Stimulated activated CD8-positive, alpha-beta memory T cell treated with anti-CD3 and anti-CD28 coated beads, Interleukin-12 subunit alpha, Interleukin-12 subunit beta, amount 100 ng/mL, for 4 hours (primary cell): ENCODE measurements around the gene DUOXA2.

Source experiments
- DNase-seq: peaks from one replicate; pipeline ENCODE4 v3.0.0-alpha.2; 2020; ENCODE audit warnings: low read depth

Gene DUOXA2

GRCh38 chr15:45136378-45136764 lies 22.2 kb downstream of the DUOXA2 start:
- no peak for DNase-seq

DNA sequence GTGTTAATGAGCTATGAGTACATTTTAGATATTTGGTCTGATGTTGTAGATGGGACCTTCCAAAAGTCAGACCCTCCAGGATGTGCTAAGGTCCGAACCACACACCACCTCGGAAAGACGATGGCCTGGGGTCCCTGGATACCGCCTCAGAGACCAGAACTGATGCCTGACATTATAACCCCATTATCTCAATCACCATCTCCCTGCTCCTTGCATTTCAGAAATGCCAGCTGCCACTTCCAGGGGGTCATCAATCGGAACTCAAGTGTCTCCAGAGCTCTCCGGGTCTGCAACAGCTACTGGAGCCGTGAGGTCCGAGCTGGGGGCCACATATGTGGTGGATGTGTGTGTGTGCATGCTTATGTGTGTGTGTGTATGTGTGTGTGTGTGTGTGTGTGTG lies 23.6 kb downstream of the DUOXA2 start:
- DNase-seq = no peak

- DNase-seq = no peak
These were observed 25.0 kb downstream of the DUOXA2 start for GRCh38 chr15:45138814-45139765.

DNA sequence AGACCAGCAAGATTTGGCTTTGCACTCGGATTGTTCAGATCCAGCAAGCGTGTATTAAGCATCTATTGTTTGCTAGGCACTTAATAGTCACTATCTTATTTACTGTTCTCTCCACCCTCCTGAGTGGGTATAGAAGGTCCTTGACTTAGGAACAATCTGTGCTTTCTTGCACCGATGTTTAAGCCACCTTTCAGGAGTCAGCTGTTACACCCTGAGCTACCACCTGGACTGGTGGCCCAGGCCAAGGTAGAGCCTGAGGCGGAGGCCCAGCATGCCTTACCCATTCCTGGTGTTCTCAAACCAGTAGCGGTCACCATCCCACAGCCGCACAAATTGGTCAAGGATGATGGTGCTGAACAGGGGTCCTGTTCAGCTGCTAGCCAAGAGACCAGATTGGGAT lies 25.6 kb downstream of the DUOXA2 start:
- DNase-seq = no peak

- DNase-seq = no peak
These were observed 26.6 kb downstream of the DUOXA2 start for GRCh38 chr15:45140557-45141250.

GRCh38 chr15:45141386-45141785 lies 27.3 kb downstream of the DUOXA2 start:
- no peak for DNase-seq

GRCh38 chr15:45143056-45143455 lies 28.9 kb downstream of the DUOXA2 start:
- DNase-seq = no peak

GRCh38 chr15:45143946-45144345 lies 29.8 kb downstream of the DUOXA2 start:
- no peak for DNase-seq

GRCh38 chr15:45144775-45145174 lies 30.6 kb downstream of the DUOXA2 start:
- DNase-seq = no peak

DNA sequence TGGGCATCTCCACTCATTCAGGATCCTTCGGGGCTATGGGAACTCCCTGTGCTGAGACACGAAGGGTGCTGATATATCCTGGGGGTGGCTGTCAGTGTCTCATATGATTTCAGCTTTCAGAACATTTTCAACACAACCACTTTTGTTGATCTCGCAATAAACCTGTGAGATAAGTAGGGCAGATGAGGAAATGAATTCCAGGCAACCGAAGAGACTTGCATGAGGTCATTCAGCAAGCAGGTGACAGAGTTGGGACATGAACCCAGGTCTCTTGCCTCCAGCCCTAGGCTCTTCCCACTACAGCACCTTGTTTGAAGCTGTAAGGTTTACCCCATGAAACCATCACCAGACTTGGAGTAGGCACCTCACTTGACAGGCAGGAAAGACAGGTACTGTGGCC lies 32.3 kb downstream of the DUOXA2 start:
- DNase-seq = no peak

GRCh38 chr15:45147606-45148005 lies 33.5 kb downstream of the DUOXA2 start:
- DNase-seq = no peak

DNA sequence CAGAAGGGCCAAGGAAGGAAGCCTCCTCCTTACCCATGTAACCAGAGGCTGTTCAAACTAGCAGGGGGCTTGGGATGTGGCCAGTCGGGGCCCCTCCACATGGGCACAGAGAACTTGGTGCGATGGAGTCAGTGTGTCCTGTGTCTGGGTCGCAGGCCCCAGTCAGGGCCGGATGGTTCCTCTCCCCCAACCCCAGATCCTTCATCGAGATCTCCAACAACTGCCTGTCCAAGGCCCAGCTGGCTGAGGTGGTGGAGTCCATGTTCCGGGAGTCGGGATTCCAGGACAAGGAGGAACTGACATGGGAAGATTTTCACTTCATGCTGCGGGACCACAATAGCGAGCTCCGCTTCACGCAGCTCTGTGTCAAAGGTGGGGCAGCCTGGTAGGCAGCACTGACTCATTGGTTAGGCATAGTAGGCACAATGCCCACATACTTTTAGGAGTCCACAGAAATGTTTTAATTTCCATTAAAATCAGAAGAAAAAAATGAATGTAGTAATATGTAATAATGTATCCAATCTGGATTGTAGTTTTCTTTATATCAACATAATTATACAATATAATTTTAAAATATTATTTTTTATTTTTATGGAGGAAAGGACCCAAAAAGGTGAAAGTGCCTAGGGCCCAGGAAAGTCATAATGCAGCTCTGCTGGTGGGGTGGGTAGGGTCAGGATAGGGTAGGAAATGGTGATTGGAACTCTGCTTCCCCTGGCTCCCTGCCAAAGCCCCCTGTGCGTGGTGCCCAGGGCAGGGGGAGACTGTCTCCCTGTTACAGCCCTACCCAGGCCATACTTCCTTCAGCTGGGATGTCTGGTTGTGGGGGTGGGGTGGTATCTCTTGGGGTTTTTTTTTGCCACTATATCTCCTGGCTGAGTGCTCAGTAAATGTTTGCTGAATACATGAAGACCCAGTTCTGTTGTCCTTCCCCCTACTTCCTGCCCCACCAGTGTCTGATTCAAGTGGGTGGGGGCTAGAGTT lies 34.2 kb downstream of the DUOXA2 start:
- DNase-seq = no peak

- no peak for DNase-seq
These were observed 34.9 kb downstream of the DUOXA2 start for GRCh38 chr15:45149060-45149459.

DNA sequence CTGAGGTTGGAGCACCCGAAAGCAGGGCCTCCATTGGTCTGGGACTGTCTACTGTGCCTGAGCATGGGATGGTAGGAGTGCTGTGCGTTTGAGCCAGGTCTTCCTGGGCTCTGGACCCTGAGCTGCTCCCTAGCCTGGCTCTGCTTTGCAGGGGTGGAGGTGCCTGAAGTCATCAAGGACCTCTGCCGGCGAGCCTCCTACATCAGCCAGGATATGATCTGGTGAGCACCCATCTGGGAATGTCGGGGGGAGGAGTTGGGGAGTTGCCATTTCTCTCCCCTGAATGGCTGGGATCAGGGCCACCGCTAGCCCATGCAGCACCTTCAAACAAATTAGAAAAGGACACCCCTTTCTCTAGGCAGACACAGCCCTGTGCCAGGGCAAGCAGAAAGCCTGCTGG lies 36.4 kb downstream of the DUOXA2 start:
- no peak for DNase-seq

- no peak for DNase-seq
These were observed 36.9 kb downstream of the DUOXA2 start for GRCh38 chr15:45150997-45151396.

DNA sequence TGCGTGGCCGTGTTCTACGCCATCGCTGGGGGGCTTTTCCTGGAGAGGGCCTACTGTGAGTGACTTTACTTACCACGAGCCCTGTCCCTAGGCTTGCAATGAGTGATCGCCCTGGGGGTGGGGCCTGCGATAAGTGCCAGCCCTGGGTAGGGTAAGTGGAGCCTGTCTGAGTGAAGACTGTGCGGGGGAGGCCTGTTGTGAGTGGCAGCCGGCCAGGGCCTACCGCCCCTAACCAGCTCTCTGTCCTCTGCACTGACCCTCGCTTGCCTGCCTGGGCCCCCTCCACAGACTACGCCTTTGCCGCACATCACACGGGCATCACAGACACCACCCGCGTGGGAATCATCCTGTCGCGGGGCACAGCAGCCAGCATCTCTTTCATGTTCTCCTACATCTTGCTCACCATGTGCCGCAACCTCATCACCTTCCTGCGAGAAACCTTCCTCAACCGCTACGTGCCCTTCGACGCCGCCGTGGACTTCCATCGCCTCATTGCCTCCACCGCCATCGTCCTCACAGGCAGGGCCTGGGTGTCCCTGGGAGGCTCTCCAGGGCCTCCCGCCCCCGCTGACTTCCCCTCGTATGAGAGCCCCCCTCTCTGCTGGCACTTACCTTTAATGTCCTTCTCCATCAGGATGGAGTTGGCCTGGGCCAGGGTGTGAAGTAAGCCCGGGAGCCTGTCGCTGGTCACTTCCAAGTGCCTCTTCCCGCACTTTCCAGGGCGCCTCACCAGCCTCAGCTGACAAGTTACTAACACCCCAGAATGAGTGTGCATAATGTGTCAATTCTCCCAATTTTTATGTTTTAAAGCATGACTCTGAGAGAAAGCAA lies 38.1 kb downstream of the DUOXA2 start:
- no peak for DNase-seq

- DNase-seq = no peak
These were observed 41.6 kb downstream of the DUOXA2 start for GRCh38 chr15:45155739-45156138.

- DNase-seq = no peak
These were observed 42.8 kb downstream of the DUOXA2 start for GRCh38 chr15:45156744-45157455.

- DNase-seq = no peak
These were observed 43.8 kb downstream of the DUOXA2 start for GRCh38 chr15:45157974-45158373.

DNA sequence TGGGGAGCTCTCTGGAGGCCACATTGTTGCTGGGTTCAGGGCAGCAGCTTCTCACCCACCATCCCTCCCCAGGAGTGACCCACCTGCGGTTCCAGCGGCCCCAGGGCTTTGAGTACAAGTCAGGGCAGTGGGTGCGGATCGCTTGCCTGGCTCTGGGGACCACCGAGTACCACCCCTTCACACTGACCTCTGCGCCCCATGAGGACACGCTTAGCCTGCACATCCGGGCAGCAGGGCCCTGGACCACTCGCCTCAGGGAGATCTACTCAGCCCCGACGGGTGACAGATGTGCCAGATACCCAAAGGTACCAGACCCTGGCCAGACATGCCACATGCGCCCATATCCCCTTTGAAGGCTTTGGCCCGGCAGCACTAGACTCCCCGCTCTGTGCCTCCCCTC lies 47.5 kb downstream of the DUOXA2 start:
- DNase-seq = no peak
